ENCODE data around the gene MRPL16. TPM values are rescaled to one million over a fixed set of nuclear protein-coding genes. Genes with fewer than 3 reads are reported as not detected.
"Not testable (repeated sequence)": the region's sequence is repeated elsewhere in the genome, so short reads cannot be mapped to it uniquely, and the experiment has no call there.

The MRPL16 gene
- total RNA-seq, 1 experiment from 2014 or later: 70.1 TPM

DNA sequence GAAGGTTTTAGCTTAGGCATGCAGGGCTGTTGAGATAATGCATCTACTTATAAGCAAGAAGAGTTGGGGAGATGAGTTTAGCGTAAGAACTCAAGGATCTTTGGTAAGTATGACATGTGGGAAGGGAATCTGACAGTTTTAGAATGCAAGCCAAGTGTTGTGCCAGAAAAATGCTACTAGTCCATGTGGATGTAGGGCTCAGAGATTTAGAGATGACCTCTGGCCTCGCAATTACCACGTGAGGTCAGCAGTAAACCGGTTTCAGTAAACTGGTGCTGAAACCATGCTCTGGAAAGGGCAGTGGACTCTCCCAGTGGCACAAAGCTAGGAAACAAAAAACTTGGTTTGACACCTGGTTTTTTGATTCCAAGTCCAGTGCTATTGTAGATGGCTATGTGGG is 18.9 kb downstream of the MRPL16 start:
- no peak overlapping the region for H3K4me3 ChIP-seq (ENCODE audit: low read length)

DNA sequence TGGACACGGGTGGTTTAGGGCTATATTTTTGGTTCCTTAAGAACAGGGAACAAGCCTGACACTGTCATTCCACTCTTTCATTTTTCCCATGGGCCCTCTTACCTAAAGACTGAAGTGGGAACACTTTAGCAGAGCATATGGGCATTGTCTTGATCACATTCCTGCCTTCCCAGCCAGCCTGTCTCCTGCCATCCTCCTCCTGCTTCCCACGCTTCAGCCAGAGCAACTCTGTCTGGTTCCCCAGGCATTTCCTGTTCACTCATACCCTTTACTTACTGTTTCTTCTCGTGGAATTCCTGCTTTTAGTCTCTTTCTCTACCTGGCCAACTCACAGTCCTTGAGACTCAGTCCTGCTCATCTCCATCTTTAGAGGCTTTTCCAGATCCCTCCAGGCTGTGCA is 22.8 kb downstream of the MRPL16 start:
- Histone ChIP-seq H4K20me1 (ENCODE audit: insufficient read depth, low read depth, low read length) (no peaks in the 10 kb centered on the region), H3K27me3 (ENCODE audit: low read length) (no peaks in the 10 kb centered on the region), H2AFZ (ENCODE audit: low read length) (no peak overlapping the region), H3K4me2 (ENCODE audit: low read depth, low read length, poor library complexity, severe bottlenecking) (no peak overlapping the region), H3K36me3 (ENCODE audit: insufficient read depth, low read length) (no peaks in the 10 kb centered on the region), H3K27ac (ENCODE audit: low read length) (no peak overlapping the region), H3K79me2 (ENCODE audit: low read length) (no peaks in the 10 kb centered on the region), H3K9me3 (ENCODE audit: low read length) (no peaks in the 10 kb centered on the region), H3K4me1 (ENCODE audit: low read length) (no peaks in the 10 kb centered on the region), H3K9ac (ENCODE audit: low read length) (no peak overlapping the region), H3K9me2 (replicated peaks; ENCODE audit: insufficient read depth, low read length) (no peaks in the 10 kb centered on the region), H3K4me3 (ENCODE audit: low read length) (no peak overlapping the region)
- DNase-seq: no peak

More for the DNA sequence above, 18.9 kb downstream of the MRPL16 start:
- Histone ChIP-seq H3K36me3 (ENCODE audit: insufficient read depth, low read length) (no peaks in the 10 kb centered on the region), H4K20me1 (ENCODE audit: insufficient read depth, low read depth, low read length) (no peaks in the 10 kb centered on the region), H3K9ac (ENCODE audit: low read length) (no peak overlapping the region), H3K79me2 (ENCODE audit: low read length) (no peaks in the 10 kb centered on the region), H3K4me2 (ENCODE audit: low read depth, low read length, poor library complexity, severe bottlenecking) (no peak overlapping the region), H3K27ac (ENCODE audit: low read length) (no peak overlapping the region), H2AFZ (ENCODE audit: low read length) (no peak overlapping the region), H3K9me3 (ENCODE audit: low read length) (no peaks in the 10 kb centered on the region), H3K27me3 (ENCODE audit: low read length) (no peaks in the 10 kb centered on the region), H3K9me2 (replicated peaks; ENCODE audit: insufficient read depth, low read length) (no peaks in the 10 kb centered on the region), H3K4me1 (ENCODE audit: low read length) (no peaks in the 10 kb centered on the region)
- no peak for DNase-seq

DNA sequence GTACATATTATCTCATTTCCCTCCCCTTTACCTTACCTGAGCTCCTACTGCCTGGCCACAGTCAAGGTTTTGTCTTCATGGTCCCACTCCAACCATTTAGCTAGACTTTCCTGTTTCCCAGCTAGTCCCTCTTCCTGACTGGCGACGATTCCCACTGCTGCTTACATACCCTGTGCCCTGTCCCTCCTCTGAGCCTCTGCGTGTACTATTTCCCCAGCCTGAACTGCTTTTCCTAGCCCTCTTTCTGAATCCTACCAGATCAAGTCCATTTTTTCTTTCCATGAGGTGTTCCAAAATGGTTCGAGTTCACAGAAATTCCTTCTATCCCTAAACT is 23.4 kb downstream of the MRPL16 start:
- H3K27ac ChIP-seq (ENCODE audit: low read length): no peak overlapping the region
- H3K9me2 ChIP-seq (replicated peaks; ENCODE audit: insufficient read depth, low read length): no peaks in the 10 kb centered on the region
- no peaks in the 10 kb centered on the region for H3K79me2 ChIP-seq (ENCODE audit: low read length)
- DNase-seq: no peak
- no peaks in the 10 kb centered on the region for H4K20me1 ChIP-seq (ENCODE audit: insufficient read depth, low read depth, low read length)
- H3K27me3 ChIP-seq (ENCODE audit: low read length): no peaks in the 10 kb centered on the region
- H3K9ac ChIP-seq (ENCODE audit: low read length): no peak overlapping the region
- no peaks in the 10 kb centered on the region for H3K4me1 ChIP-seq (ENCODE audit: low read length)
- H2AFZ ChIP-seq (ENCODE audit: low read length): no peak overlapping the region
- H3K4me2 ChIP-seq (ENCODE audit: low read depth, low read length, poor library complexity, severe bottlenecking): no peak overlapping the region
- H3K9me3 ChIP-seq (ENCODE audit: low read length): no peaks in the 10 kb centered on the region
- H3K36me3 ChIP-seq (ENCODE audit: insufficient read depth, low read length): no peaks in the 10 kb centered on the region
- H3K4me3 ChIP-seq (ENCODE audit: low read length): no peak overlapping the region

GRCh38 chr11:59785818-59786217 is 24.8 kb downstream of the MRPL16 start:
- Histone ChIP-seq H3K9ac (ENCODE audit: low read length) (no peak overlapping the region), H3K36me3 (ENCODE audit: insufficient read depth, low read length) (no peaks in the 10 kb centered on the region), H3K27ac (ENCODE audit: low read length) (no peak overlapping the region), H2AFZ (ENCODE audit: low read length) (no peak overlapping the region), H3K27me3 (ENCODE audit: low read length) (no peaks in the 10 kb centered on the region), H4K20me1 (ENCODE audit: insufficient read depth, low read depth, low read length) (no peaks in the 10 kb centered on the region), H3K4me3 (ENCODE audit: low read length) (no peak overlapping the region), H3K79me2 (ENCODE audit: low read length) (no peaks in the 10 kb centered on the region), H3K4me1 (ENCODE audit: low read length) (no peaks in the 10 kb centered on the region), H3K9me2 (replicated peaks; ENCODE audit: insufficient read depth, low read length) (no peaks in the 10 kb centered on the region), H3K4me2 (ENCODE audit: low read depth, low read length, poor library complexity, severe bottlenecking) (no peak overlapping the region), H3K9me3 (ENCODE audit: low read length) (no peaks in the 10 kb centered on the region)
- DNase-seq: no peak

DNA sequence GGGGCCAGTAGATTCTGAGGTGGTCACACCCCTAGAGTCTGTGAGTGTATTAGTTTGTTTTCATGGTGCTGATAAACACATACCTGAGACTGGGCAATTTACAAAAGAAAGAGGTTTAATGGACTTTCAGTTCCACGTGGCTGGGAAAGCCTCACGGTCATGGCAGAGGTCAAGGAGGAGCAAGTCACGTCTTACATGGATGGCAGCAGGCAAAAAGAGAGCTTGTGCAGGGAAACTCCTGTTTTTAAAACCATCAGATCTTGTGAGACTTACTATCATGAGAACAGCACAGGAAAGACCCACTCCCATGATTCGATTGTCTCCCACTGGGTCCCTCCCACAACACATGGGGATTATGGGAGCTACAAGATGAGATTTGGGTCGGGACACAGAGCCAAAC is 26.1 kb downstream of the MRPL16 start:
- H3K9ac ChIP-seq (ENCODE audit: low read length); H4K20me1 ChIP-seq (ENCODE audit: insufficient read depth, low read depth, low read length); H3K36me3 ChIP-seq (ENCODE audit: insufficient read depth, low read length); H3K4me2 ChIP-seq (ENCODE audit: low read depth, low read length, poor library complexity, severe bottlenecking); H3K79me2 ChIP-seq (ENCODE audit: low read length); H3K9me3 ChIP-seq (ENCODE audit: low read length); H3K4me1 ChIP-seq (ENCODE audit: low read length); H3K27me3 ChIP-seq (ENCODE audit: low read length); DNase-seq; H3K9me2 ChIP-seq (replicated peaks; ENCODE audit: insufficient read depth, low read length); H3K4me3 ChIP-seq (ENCODE audit: low read length); H2AFZ ChIP-seq (ENCODE audit: low read length); H3K27ac ChIP-seq (ENCODE audit: low read length): not testable (repeated sequence)

- no peaks in the 10 kb centered on the region for H3K79me2 ChIP-seq (ENCODE audit: low read length)
- H3K36me3 ChIP-seq (ENCODE audit: insufficient read depth, low read length): no peaks in the 10 kb centered on the region
- no peaks in the 10 kb centered on the region for H3K9me2 ChIP-seq (replicated peaks; ENCODE audit: insufficient read depth, low read length)
- no peaks in the 10 kb centered on the region for H3K4me1 ChIP-seq (ENCODE audit: low read length)
- H2AFZ ChIP-seq (ENCODE audit: low read length): no peak overlapping the region
- no peaks in the 10 kb centered on the region for H3K27me3 ChIP-seq (ENCODE audit: low read length)
- H3K4me2 ChIP-seq (ENCODE audit: low read depth, low read length, poor library complexity, severe bottlenecking): no peak overlapping the region
- H3K4me3 ChIP-seq (ENCODE audit: low read length): no peak overlapping the region
- no peak overlapping the region for H3K27ac ChIP-seq (ENCODE audit: low read length)
- H3K9ac ChIP-seq (ENCODE audit: low read length): no peak overlapping the region
- no peaks in the 10 kb centered on the region for H3K9me3 ChIP-seq (ENCODE audit: low read length)
- H4K20me1 ChIP-seq (ENCODE audit: insufficient read depth, low read depth, low read length): no peaks in the 10 kb centered on the region
- DNase-seq: no peak
Observed at GRCh38 chr11:59783632-59784090, 26.9 kb downstream of the MRPL16 start.

DNA sequence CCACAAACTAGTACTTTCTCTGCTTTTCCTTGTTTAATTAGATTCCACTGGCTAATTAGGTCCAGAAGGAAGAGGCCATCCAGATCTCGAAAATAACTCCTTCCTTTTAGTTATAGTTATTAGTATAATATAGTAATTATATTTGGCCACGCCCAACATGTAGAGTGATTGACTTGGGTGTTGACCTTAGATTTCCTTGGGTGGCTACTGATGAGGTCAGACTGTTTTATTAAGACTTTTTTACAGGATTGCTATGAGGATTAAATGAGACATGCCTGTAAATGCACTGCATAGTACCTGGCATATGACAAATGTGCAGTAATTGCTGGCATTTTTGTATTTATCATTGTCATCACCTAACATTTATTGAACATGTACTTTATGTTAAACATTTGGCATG is 28.5 kb downstream of the MRPL16 start:
- no peak overlapping the region for H2AFZ ChIP-seq (ENCODE audit: low read length)

GRCh38 chr11:59779487-59779886 is 31.1 kb downstream of the MRPL16 start:
- no peaks in the 10 kb centered on the region for H3K36me3 ChIP-seq (ENCODE audit: insufficient read depth, low read length)
- no peak overlapping the region for H3K4me2 ChIP-seq (ENCODE audit: low read depth, low read length, poor library complexity, severe bottlenecking)
- no peaks in the 10 kb centered on the region for H3K27me3 ChIP-seq (ENCODE audit: low read length)
- H3K9me3 ChIP-seq (ENCODE audit: low read length): no peaks in the 10 kb centered on the region
- no peak overlapping the region for H3K4me3 ChIP-seq (ENCODE audit: low read length)
- no peak overlapping the region for H3K9ac ChIP-seq (ENCODE audit: low read length)
- H3K9me2 ChIP-seq (replicated peaks; ENCODE audit: insufficient read depth, low read length): no peaks in the 10 kb centered on the region
- H2AFZ ChIP-seq (ENCODE audit: low read length): no peak overlapping the region
- H3K27ac ChIP-seq (ENCODE audit: low read length): no peak overlapping the region
- DNase-seq: no peak
- no peaks in the 10 kb centered on the region for H4K20me1 ChIP-seq (ENCODE audit: insufficient read depth, low read depth, low read length)
- H3K4me1 ChIP-seq (ENCODE audit: low read length): no peaks in the 10 kb centered on the region
- H3K79me2 ChIP-seq (ENCODE audit: low read length): no peaks in the 10 kb centered on the region

More for the DNA sequence above, 28.5 kb downstream of the MRPL16 start:
- Histone ChIP-seq H3K79me2 (ENCODE audit: low read length) (no peaks in the 10 kb centered on the region), H3K4me1 (ENCODE audit: low read length) (no peaks in the 10 kb centered on the region), H3K9ac (ENCODE audit: low read length) (no peak overlapping the region), H3K27ac (ENCODE audit: low read length) (no peak overlapping the region), H3K9me3 (ENCODE audit: low read length) (no peaks in the 10 kb centered on the region), H3K9me2 (replicated peaks; ENCODE audit: insufficient read depth, low read length) (no peaks in the 10 kb centered on the region), H3K27me3 (ENCODE audit: low read length) (no peaks in the 10 kb centered on the region), H3K4me3 (ENCODE audit: low read length) (no peak overlapping the region), H4K20me1 (ENCODE audit: insufficient read depth, low read depth, low read length) (no peaks in the 10 kb centered on the region), H3K36me3 (ENCODE audit: insufficient read depth, low read length) (no peaks in the 10 kb centered on the region), H3K4me2 (ENCODE audit: low read depth, low read length, poor library complexity, severe bottlenecking) (no peak overlapping the region)
- no peak for DNase-seq

DNA sequence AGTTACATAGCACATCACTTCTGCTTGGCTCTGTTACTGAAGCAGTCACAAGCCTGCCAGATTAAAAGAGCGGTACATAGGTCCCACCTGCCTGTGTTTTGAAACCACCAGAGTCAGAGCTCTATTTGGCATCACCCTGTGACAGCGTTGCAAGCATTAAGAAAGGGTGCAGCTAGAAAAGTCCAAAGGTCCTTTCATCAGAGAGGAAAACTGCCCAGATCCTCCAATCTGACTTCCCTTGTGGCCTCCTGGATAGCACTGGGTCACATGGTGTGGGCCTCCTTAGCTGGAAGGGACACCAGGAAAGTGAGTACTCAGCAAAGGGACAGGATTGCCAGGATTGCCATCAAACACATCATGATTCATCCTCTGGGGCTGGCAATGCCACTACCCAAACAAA is 32.5 kb downstream of the MRPL16 start:
- no peak overlapping the region for H3K4me2 ChIP-seq (ENCODE audit: low read depth, low read length, poor library complexity, severe bottlenecking)
- H2AFZ ChIP-seq (ENCODE audit: low read length): no peak overlapping the region
- DNase-seq: no peak
- no peaks in the 10 kb centered on the region for H3K27me3 ChIP-seq (ENCODE audit: low read length)
- no peaks in the 10 kb centered on the region for H3K79me2 ChIP-seq (ENCODE audit: low read length)
- no peaks in the 10 kb centered on the region for H3K36me3 ChIP-seq (ENCODE audit: insufficient read depth, low read length)
- no peak overlapping the region for H3K9ac ChIP-seq (ENCODE audit: low read length)
- no peaks in the 10 kb centered on the region for H3K9me2 ChIP-seq (replicated peaks; ENCODE audit: insufficient read depth, low read length)
- H3K27ac ChIP-seq (ENCODE audit: low read length): no peak overlapping the region
- no peaks in the 10 kb centered on the region for H3K4me1 ChIP-seq (ENCODE audit: low read length)
- no peak overlapping the region for H3K4me3 ChIP-seq (ENCODE audit: low read length)
- no peaks in the 10 kb centered on the region for H4K20me1 ChIP-seq (ENCODE audit: insufficient read depth, low read depth, low read length)
- H3K9me3 ChIP-seq (ENCODE audit: low read length): no peaks in the 10 kb centered on the region
